ENCODE data around the gene CAMK4.

- TF ChIP-seq CTCF (IDR thresholded peaks at IDR 0.05) (no peak), POLR2A (IDR thresholded peaks at IDR 0.05) (no peak)
Measured at GRCh38 chr5:111447099-111447498, 222.9 kb downstream of the CAMK4 start.
